ENCODE results near the gene GAGE10.
"Not testable (repeated sequence)": the region's sequence is repeated elsewhere in the genome, so short reads cannot be mapped to it uniquely, and the experiment has no call there.

GAGE10 gene

DNA sequence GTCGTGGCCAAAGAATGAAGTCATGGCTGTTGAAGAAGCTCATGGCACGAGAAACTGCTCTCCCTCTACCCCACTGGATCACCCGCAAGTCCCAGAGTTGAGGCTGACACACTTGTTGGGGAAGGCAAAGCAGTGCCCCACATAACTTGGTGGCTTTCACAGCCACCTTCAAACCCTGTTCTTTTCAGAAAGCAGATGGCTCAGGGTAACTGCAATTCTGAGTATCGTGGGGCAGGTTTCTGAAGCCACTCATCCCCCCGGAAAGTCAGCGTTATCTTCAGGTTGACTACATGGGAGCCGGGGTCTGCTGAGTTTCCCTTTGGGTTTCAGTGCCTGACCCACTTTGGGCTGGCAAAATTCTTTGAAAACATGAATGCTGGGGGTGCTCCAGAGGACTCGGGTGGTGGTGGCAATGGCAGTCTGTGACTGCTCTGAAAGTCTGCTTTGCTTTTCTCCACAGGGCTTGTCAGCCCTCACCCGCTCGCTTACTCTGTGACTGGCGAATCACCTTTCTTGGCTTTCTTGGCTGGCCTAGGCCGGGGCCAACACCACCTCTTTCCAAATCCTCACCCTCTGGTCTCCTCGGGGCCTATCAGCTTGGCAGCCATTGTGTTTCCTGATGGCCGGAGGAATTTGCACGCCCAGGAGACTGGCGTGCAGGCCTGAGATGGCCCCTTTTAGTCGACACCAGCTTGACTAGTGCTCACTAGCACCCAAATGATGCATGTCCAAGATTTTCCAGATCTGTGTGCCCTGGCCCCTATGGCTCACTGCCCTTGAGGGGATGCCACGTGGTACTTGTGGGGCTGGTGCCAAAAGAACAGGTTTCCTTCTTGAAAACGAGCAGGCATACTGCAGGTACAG lies 26.5 kb upstream of the GAGE10 start:
- no peak for DNase-seq (ENCODE audit: low spot score)

- DNase-seq (ENCODE audit: low spot score): no peak
Measured at GRCh38 chrX:49277535-49277830, 26.0 kb upstream of the GAGE10 start.

GRCh38 chrX:49278081-49278480 lies 25.4 kb upstream of the GAGE10 start:
- no peak for DNase-seq (ENCODE audit: low spot score)

- no peak for DNase-seq (ENCODE audit: low spot score)
Measured at GRCh38 chrX:49282647-49283011, 20.8 kb upstream of the GAGE10 start.

DNA sequence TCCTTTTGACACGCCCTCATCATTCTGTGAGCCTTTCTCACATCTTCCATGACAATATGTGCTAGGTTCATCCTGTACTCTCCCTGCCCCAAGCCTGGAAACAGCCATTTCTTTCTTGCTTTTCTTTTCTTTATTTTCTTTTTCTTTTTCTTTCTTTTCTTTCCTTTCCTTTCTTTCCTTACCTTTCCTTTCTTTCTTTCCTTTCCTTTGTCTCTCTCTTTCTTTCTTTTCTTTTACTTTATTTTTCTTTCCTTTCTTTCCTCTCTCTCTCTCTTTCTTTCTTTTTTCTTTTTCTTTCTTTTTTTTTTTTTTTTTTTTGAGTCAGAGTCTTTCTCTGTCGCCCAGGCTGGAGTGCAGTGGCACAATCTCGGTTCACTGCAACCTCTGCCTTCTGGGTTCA lies 19.2 kb upstream of the GAGE10 start:
- DNase-seq (ENCODE audit: low spot score): no peak

- no peak for DNase-seq (ENCODE audit: low spot score)
Measured at GRCh38 chrX:49286136-49286535, 17.3 kb upstream of the GAGE10 start.

- DNase-seq (ENCODE audit: low spot score): no peak
Measured at GRCh38 chrX:49286581-49286980, 16.9 kb upstream of the GAGE10 start.

- no peak for DNase-seq (ENCODE audit: low spot score)
Measured at GRCh38 chrX:49287665-49288064, 15.8 kb upstream of the GAGE10 start.

- DNase-seq (ENCODE audit: low spot score): no peak
Measured at GRCh38 chrX:49290215-49290614, 13.2 kb upstream of the GAGE10 start.

DNA sequence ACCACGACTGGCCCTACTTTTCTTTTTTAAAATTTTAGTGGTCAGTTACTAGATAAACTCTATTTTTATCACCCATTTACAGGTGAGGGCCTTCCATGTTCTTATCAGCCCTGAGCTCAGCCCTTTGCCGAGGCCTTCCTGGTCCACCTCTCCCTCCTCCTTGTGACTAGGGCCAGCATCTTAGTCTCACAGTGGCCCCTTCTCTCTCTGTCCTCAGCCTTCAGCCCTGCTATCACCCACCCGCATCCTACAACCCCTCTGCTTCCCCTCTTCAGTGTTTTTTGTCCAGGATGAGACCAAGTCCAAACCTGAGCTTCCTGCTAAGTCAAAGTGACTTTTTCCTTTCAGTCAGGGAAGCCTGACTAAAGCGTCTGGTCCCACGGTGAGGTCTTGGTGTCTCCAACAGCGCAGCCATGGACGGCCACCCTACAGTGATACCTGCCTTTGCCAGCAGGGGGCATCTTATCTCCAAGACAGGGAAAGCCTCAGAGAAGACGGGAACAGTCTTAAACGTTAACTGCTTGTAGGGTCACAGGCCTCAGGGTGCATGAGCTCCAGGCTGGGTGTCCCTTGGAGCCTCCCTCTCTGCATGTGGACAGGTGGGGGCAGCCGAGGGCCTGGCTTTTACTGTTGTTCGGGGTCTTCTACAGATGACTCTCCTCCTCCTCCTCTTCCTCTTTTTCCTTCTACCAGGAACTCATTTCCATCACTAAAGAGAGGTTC lies 11.7 kb upstream of the GAGE10 start:
- DNase-seq (ENCODE audit: low spot score): no peak

- DNase-seq (ENCODE audit: low spot score): no peak
Measured at GRCh38 chrX:49292400-49293362, 10.8 kb upstream of the GAGE10 start.

DNA sequence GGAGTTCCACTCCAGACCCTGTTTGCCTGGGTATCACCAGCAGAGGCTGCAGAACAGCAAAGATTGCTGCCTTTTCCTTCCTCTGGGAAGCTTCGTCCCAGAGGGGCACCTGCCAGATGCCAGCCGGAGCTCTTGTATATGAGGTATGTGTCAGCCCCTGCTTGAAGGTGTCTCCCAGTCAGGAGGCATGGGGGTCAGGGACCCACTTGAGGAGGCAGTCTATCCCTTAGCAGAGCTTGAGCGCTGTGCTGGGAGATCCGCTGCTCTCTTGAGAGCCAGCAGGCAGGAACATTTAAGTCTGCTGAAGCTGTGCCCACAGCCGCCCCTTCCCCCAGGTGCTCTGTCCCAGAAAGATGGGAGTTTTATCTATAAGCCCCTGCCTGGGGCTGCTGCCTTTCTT lies 4.2 kb upstream of the GAGE10 start:
- DNase-seq (ENCODE audit: low spot score): not testable (repeated sequence)

DNA sequence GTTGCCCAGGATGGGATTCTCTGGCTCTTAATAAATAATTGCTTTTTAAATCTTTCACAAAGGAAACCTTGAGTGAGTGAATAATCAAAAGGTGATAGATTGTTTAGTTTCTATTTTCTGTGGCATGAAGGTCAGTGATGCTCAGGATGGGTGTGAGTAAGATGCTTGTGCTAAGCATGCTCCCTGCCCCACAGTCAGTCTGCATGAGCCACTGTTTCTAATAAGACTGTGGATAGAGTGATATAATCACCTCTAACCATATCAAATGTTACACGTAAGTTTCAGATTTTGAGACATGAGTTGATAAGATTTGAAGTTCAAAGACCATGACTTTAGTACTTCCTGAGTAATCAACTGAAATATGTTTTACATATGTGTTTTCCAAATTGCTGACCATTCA lies 2.7 kb upstream of the GAGE10 start:
- DNase-seq (ENCODE audit: low spot score): no peak

- not testable (repeated sequence) for DNase-seq (ENCODE audit: low spot score)
Measured at GRCh38 chrX:49307775-49308174, 4.3 kb downstream of the GAGE10 start.

DNA sequence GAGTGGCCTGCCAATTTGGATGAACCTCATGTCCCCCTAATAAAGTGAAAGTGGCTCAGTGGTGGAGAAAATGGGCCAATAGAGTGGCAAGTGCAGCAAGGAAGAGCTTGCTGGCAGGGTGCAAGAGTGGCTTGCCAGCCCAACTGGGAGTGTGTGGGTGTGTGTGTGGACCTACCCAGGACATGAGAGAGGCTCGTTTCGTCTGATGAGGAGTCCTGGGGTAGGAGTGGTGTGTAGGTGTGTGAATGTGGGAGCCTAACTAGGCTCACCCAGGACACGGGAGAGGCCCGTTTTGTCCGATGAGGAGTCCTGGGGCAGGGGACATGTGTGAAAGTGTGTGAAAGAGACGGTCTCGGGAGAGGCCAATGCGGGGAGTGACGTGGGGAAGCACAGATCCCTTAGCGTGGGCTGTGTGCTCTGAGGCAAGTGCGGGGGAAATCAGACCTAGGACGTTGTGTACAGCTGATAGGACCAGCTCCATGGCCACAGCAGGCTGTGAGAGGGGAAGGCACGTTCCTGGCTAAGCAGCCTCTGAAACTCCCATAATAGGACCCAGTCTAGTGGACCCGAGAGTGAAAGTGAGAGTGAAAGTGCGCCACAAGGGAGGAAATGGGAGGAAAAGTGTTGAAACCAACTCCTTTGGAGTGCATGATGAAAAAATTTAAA lies 5.3 kb downstream of the GAGE10 start:
- DNase-seq (ENCODE audit: low spot score): no peak

DNA sequence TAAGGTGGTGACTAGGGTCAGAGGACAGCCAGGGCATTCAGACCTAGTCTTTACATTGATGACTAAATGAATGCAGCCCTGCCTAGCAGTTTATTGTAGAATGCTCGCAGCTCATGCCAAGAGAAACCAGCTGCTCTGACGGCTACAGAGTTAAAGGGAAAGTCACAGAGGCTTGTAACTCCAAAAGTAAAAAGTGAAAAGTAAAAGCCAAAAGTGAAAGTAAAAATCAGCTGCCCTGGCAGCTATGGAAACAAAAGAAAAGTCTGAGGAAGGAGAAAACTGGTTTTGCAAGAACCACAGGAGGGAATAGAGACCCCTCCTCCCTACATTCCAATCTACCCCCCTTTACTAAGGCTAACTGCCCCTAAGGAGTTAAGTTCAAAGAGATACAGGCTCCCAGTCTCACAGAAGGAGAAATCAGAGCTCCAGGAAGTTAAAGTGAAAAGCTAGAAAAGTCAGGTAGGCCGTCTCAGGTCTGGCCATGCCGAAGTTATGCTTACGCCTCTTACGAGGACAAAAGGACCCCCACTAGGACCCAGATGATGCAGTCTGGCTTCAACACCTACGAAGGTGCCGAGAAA lies 6.0 kb downstream of the GAGE10 start:
- no peak for DNase-seq (ENCODE audit: low spot score)

DNA sequence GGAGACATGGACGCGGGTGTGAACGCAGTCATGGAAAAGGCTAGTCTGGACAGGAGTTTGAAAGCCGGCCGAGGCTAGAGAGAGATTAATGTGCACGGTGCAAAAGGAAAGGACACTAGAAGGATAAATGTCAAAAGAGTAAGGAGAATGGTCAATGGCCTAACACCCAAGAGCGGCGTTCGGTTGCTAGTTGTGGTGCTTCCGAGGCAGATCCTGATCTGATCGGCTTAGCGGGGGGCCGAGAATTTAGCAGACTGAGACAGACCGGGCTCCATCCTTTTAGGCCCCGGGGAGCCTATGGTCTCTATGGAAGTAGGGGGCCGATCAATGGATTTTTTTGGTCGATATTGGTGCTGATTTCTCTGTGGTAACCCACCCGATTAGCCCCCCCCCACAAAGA lies 6.9 kb downstream of the GAGE10 start:
- DNase-seq (ENCODE audit: low spot score): no peak

DNA sequence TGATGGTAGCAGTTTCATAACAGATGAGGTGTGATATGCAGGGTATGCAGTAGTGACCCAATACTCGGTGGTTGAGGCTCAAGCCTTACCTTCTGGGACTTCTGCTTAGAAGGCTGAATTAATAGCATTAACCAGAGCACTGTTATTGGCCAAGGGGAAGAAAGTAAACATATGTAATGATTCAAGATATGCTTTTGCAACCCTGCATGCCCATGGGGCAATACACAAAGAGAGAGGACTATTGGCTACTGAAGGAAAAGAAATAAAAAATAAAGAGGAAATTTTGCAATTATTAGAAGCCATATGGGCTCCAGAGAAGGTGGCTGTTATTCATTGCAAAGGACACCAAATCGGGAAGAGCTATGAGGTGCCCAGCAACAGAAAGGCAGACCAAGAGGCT lies 8.7 kb downstream of the GAGE10 start:
- DNase-seq (ENCODE audit: low spot score): no peak

DNA sequence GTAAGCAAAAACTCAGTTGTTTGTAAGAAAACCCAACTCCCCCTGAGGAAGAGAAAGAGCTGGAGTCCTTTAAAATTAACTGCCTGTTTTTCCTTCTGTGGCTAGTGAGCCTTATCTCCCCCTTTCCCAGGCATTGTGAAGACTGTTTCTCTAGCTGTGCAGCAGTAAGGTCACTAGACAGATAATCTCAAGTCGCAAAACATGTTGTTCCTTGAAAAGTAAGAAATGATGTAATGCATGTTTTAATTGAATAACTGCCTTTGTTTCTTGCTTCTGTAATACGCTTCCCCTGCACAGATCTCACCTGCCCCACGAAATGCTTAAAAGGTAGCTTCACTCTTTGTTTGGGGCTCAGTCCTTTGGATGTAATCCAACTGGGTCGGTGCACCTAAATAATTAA lies 12.6 kb downstream of the GAGE10 start:
- no peak for DNase-seq (ENCODE audit: low spot score)

GRCh38 chrX:49321737-49322136 lies 18.3 kb downstream of the GAGE10 start, which contains the start of gene GAGE12J:
TSS of gene GAGE12J (plus strand) at chrX:49322037. CDS start at chrX:49323194, 1,157 bp downstream.
- DNase-seq (ENCODE audit: low spot score): not testable (repeated sequence)

- DNase-seq (ENCODE audit: low spot score): not testable (repeated sequence)
Measured at GRCh38 chrX:49322266-49322665, 18.8 kb downstream of the GAGE10 start.

Measured in left forelimb (tissue), 1 donor.